NCI-H187 (cell line): ENCODE data around the gene RFX3.
A peak's percentile ranks its signal among the peaks of the same experiment; 100 is the strongest.

Source experiments
- DNase-seq, 2 experiments: peaks; one replicate each; lab custom pipeline; 2025; lab: John Stamatoyannopoulos, UW

The RFX3 gene

GRCh38 chr9:3434594-3434993, 91.2 kb downstream of the RFX3 start:
- DNase-seq, result no peak

DNA sequence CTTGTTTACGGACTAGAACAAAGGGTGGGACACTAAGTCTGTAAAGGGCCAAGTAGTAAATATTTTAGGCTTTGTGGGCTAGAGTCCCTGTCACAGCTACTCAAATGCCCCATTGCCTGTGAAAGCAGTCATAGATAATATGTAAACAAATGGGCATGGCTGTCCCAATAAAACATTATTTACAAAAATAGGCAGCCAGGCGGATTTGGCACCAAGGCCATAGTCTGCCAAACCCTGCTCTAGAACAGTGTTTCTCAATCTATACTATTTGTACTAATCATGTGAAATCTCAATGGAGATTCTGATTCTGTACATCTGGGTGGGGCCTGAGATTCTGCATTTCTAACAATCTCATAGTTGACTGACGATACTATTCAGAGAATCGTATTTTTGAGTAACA, 92.0 kb downstream of the RFX3 start:
- no peak for DNase-seq

- no peak for DNase-seq
Measured at GRCh38 chr9:3433066-3433465, 92.7 kb downstream of the RFX3 start.

- DNase-seq, result no peak
Measured at GRCh38 chr9:3431890-3432289, 93.9 kb downstream of the RFX3 start.

DNA sequence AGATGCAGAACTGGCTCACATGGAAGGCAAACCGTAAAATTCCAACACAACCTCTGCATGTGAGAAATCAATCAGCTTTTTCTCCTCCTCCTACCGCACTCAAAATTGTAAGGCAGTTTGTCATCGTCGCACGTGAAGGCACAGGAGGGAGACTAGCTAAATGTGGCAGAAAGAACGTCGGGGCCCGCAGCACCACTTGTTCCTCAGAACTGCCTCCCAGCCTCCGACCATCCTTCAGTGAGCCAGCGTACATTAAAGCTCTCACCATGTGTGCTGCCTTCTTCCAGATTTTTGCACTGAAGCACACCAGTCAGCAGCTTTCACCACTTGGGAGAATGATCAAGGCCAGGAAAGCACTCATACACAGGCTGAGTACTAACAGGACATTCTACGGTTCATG, 105.9 kb downstream of the RFX3 start:
- DNase-seq, result no peak

- no peak for DNase-seq
Measured at GRCh38 chr9:3415906-3416305, 109.9 kb downstream of the RFX3 start.

DNA sequence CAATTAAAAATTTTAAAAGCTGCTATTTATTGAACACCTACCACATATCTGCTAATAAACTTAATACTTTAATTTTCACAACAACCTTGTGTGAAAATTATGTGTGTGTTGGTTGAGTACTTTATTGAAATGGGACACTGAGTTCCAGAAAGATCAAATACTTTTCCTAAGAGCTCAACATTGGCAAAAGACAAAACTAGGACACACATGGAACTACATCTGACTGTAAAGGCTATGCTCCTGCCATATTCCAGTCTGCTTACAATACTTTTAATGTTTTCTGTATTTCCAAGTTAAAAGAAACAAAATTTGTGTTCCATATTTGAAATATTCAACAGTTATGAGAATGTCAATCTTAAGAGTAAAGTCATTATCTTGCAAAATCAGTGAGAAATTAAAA, 111.8 kb downstream of the RFX3 start:
- DNase-seq, result no peak

DNA sequence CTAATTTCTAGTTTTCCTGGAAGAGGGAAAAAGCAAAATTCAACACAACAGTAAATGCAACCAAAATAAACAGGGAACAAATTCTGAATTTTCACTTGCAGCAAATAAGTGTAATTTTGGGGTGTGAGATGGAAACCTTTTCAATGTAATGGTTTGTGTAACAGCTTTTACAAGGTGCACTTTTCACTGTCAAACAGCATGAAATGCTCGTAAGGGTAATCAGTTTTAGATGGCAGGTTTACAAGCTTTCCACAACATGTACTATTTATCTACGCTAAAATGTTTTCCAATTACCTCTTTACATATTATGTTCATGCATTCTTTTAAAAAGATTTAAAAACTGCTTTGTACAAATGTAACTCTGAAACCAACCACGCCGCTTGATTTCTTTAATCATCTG, 115.3 kb downstream of the RFX3 start:
- DNase-seq, result no peak

GRCh38 chr9:3409453-3409852, 116.3 kb downstream of the RFX3 start:
- DNase-seq, result no peak

GRCh38 chr9:3403315-3403714, 122.5 kb downstream of the RFX3 start:
- DNase-seq, result no peak

DNA sequence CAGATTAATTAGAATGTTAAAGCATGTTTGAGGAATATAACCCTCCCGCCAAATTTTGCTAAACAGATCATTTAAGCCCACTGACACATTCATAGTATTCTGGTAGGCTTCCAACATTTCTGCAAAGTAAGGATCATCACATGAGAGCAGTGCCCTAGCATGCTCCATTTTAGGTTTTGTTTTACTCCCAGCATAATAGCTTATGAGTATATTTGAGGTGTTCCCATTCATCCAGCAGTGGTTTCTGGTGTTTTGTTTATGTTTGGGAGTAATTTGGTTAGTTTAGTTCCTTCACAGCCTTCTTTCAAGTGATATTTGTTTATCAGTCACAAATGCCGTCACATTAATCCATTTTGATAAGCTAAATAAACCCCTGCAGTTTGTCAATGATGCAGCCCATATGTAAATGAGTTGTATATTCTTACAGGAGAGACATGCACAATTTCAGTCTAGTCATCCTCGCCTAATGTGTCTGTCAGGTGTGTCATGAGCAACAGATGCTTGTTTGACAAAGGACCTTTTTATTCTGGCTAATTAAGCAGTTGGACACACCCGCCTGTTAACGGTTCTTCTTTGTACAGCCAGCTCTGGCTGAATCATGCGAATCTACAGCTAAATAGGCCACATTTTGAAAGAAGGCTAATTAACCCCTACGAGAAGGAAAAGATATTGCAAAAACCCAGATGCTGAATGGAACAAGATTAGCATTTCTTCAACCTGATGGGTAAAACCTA, 124.4 kb downstream of the RFX3 start:
- DNase-seq, result peak in 1 of 2 experiments; percentile 8

- DNase-seq, result no peak
Measured at GRCh38 chr9:3398232-3398648, 127.6 kb downstream of the RFX3 start.

DNA sequence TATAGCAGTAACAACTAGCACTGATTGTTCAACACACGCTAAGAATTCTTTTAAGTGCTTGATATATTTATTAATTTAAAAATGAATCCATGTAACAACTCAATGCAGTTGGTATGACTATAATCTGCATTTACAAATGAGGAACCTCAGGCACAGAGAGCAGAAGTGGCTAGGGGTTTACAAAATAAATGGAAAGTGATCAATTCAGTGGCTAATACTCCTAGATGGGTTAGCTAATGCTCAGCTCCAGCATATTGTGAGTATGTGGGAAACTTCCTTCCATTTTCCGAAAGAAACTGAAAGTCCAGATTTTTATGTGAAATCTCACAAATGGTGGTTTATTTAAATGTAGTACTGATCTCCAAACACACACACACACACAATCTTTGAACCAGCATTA, 128.0 kb downstream of the RFX3 start:
- DNase-seq, result no peak

GRCh38 chr9:3391414-3391813, 134.4 kb downstream of the RFX3 start:
- no peak for DNase-seq

- no peak for DNase-seq
Measured at GRCh38 chr9:3386753-3387152, 139.0 kb downstream of the RFX3 start.

- no peak for DNase-seq
Measured at GRCh38 chr9:3385871-3386270, 139.9 kb downstream of the RFX3 start.

DNA sequence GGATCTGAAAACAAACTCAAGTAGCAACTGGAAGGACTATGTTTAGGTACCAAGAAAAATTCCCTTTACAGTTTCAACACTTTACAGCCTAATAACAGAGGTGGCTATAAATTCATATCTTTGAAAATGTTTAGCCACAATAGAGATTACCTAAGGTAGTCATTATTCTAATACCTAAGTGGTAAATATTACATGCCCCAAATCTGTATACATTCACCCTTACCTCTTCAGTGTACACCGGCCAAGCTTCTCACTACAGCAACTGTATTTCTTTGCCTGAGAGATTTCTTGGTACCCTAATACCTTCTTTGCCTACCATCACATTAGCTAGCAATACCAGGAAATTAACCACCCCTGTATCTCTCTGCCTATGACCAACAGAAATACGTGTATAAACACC, 154.0 kb downstream of the RFX3 start:
- DNase-seq, result no peak

DNA sequence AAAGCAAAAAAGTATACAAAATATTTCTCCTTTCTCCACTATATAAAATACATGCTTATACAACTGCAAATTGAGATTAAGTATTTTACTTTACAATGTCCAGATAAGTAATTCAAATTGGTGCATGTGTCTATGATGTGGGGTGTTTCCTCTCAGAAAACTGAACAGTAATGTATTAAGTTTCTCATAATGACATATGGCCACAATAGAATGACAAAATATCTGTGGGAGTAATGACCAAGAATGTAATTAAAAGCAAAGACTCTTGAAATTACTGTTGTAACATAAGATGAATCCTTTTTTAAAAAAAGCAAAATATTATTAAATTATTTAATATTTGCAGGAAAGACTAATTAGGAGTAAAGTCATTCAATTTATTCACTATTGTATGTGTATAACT, 155.1 kb downstream of the RFX3 start:
- no peak for DNase-seq

GRCh38 chr9:3367185-3367584, 158.6 kb downstream of the RFX3 start:
- no peak for DNase-seq

DNA sequence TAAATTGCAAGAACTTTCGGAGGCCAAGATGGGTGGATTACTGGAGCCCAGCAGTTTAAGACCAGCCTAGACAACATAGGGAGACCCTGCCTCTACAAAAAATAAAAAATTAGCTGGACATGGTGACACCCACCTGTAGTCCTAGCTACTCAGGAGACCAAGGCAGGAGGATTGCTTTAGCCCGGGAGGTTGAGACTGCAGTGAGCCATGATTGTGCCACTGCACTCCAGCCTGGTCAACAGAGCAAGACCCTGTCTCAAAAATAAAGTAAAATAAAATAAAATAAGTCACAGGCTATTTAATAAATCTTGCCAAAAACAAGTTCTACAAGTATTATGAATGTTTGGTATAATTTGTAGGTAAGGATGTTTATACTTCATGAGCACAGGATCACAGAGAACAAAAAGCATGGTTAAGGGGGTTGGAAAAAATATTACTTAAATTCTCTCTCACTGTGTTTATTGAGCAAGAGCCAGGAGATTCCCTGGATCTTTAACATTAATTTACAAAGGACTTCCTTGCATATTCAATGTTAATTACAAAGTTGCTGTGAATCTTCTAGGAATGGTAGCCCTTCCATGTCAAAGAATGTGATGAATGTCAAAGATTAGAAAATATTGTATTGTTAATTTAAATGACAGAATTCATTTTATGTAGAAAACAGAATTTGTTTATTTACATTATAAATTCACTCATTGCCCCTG, 164.0 kb downstream of the RFX3 start:
- DNase-seq, result no peak

- DNase-seq, result no peak
Measured at GRCh38 chr9:3361116-3361515, 164.7 kb downstream of the RFX3 start.

DNA sequence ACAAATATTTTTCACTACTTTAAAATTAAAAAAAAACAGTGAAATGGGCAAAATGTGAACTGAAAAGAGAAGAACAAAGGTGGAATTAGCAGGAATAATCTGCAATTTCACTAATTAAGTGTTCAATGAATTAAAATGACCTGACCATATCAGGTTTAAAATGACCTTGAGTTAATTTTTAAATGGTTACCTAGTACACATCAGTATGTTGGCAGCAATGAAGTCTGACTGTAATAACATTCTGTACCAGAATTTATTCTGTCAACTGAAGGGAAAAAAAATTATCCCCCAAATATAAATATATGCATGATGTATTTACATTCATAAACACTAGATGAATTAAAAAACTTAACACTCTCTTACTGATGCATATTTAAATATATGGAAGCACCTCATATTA, 165.6 kb downstream of the RFX3 start:
- no peak for DNase-seq

DNA sequence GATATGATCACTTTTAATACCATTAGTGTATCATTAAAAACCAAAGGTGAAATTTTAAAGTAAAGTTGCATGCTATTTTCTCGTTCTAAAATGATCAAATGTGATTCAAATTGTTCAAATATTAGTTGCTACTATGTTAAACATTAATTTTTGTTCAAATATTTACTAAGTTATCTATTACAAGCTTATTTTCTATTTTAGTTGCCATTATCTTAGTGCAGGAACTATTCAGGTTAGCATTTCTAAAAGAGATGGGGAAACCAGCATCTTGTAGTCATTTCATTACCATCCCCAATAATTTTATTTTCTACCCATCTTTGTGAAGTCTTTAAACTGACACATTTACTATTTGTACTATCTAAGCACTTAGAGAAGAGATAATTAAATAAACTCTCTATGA, 166.0 kb downstream of the RFX3 start:
- no peak for DNase-seq
